GM03348 (cell line): Measurements from ENCODE around the gene NLRP6.

ENCODE experiments used
- DNase-seq: peaks from one replicate; pipeline ENCODE4 v3.0.0; 2012; ENCODE audit warnings: low spot score

NLRP6 gene

GRCh38 chr11:293852-294661 lies 15.8 kb downstream of the NLRP6 start:
- DNase-seq = no peak

GRCh38 chr11:294780-295179 lies 16.6 kb downstream of the NLRP6 start:
- no peak for DNase-seq

- DNase-seq = no peak
These were observed 17.4 kb downstream of the NLRP6 start for GRCh38 chr11:295351-296170.

- no peak for DNase-seq
These were observed 18.2 kb downstream of the NLRP6 start for GRCh38 chr11:296171-297050.

GRCh38 chr11:297051-297585 lies 18.9 kb downstream of the NLRP6 start:
- no peak for DNase-seq

- peak; percentile 70 for DNase-seq
These were observed 19.6 kb downstream of the NLRP6 start for GRCh38 chr11:297586-298405.

GRCh38 chr11:298406-299065 lies 20.3 kb downstream of the NLRP6 start:
- no peak for DNase-seq

- no peak for DNase-seq
These were observed 21.1 kb downstream of the NLRP6 start, which contains the start of gene IFITM5 for GRCh38 chr11:299081-299891. Gene IFITM5 (minus strand): TSS chr11:299526. CDS start chr11:299490, 36 bp downstream.

GRCh38 chr11:299951-300735 lies 21.9 kb downstream of the NLRP6 start:
- no peak for DNase-seq

GRCh38 chr11:303363-303762 lies 25.2 kb downstream of the NLRP6 start:
- DNase-seq = no peak

GRCh38 chr11:304061-304506 lies 25.9 kb downstream of the NLRP6 start:
- DNase-seq = no peak

- DNase-seq = peak; percentile 86
These were observed 27.0 kb downstream of the NLRP6 start for GRCh38 chr11:304915-305843.

GRCh38 chr11:305844-306211 lies 27.6 kb downstream of the NLRP6 start:
- no peak for DNase-seq

GRCh38 chr11:306645-307371 lies 28.6 kb downstream of the NLRP6 start:
- DNase-seq = no peak

GRCh38 chr11:307766-308708 lies 29.8 kb downstream of the NLRP6 start, which contains the start of gene IFITM2:
Gene IFITM2 (plus strand): TSS chr11:307816. CDS start chr11:308193, 377 bp downstream.
- peak; percentile 70 for DNase-seq
